ENCODE results near the gene UTS2R.
A peak's percentile ranks its signal among the peaks of the same experiment; 100 is the strongest.
"Not testable (repeated sequence)": the region's sequence is repeated elsewhere in the genome, so short reads cannot be mapped to it uniquely, and the experiment has no call there.

Gene UTS2R

DNA sequence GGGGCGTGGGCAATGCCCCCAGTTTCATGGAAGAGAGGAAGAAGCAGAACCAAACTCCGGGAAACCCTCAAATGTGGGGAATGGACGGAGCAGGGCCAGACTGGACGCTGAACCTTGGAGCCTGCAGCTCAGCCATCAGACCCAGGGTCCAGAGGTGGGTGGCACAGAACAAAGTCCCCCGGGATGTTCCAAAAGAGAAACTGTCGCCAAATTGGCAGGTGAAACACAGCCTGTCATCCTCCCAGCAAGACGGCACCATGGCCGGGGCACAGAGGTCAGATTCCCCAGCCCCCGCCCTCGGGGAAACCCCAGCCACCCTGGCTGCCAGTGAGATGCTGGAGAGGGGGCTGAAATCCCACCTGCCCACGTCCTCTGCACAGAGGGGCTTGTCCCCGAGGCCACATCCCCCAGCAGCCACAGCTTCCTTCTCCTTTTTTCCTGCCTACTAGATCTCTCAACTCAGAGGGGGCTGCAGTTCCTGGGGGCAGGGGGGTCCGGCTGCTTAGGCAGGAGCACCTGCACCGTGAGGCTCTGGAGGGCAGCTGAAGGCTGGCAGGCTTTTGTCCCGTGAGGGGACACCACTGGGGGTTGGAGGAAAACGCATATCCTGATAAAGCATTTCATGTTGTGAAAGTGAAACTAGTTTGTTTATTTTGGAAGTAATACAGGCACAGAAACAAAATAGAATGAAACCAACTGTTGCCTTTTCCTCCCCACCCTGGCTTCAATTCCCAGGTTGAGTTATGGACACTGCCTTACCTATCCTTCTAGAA is 36.8 kb upstream of the UTS2R start:
- no peak for DNase-seq

DNA sequence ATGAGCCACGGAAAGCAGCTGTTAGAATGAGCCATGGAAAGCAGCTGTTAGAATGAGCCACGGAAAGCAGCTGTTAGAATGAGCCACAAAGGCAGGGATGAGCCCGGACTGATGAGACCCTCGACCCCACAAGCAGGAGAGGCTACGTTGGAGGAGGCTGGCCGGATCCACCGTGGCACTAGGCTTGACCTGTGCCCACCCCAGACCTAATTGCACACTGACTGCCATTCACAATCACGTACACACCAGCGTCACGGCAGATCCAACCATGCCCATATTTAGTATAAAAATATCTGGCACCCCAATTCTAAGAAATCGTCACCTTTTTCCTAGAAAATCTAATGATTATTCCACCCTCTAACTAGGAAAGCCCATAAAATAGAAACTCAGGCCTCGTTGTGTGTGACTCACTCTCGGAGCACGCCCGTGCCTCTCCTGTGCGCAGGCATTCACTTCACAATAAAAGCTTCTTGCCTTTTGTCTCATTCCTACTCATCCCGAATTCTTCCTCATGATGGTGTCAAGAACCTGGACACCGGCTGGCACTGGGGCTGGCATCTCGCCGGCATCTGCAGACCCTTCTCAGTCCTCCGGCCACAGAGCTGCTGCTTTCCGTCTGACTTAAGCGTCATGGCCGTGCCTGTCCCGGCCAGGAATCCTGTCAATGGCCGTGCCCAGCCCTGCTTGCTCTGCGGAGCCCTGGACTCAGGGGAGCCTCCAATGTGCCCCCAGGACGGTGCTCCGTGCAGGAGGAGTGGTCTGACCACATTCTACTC is 32.5 kb upstream of the UTS2R start:
- DNase-seq: peak; percentile 76

DNA sequence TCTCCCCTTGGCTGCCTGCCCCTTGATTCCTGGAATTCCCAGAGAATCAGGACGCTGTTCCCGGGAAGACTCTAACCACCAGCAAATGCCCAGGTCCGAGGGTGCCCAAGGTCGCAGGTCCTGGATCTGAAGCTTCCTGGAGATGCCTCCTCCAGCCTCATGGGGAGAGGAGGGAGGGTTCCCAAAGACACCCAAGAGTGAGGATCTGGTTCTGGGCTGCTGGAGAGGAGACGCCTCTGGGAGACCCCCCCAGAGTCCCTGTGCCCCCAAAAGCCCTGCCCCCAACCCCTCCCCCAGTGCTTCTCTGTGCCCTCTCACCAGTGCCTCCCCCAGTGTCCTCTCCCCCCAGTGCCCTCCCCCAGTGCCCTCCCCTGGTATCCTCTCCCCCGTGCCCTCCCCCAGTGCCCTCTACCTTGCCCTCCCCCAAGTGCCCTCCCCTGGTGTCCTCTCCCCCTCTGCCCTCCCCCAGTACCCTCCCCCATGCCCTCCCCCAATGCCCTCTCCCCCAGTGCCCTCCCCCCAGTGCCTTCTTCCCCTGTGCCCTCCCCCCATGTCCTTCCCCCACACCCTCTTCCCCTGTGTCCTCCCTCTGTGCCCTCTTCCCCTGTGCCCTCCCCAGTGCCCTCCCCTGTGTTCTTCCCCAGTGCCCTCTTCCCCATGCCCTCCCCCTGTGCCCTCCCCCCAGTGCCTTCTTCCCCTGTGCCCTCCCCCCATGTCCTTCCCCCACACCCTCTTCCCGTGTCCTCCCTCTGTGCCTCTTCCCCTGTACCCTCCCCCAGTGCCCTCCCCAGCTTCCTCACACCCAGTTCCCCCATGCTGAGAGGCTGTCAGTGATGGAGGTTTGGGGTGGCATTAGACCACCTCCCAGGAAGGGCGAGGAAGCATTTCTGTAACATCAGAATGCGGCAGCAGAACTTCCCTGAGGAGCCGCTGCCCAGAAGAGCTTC is 31.7 kb upstream of the UTS2R start:
- no peak for DNase-seq

DNA sequence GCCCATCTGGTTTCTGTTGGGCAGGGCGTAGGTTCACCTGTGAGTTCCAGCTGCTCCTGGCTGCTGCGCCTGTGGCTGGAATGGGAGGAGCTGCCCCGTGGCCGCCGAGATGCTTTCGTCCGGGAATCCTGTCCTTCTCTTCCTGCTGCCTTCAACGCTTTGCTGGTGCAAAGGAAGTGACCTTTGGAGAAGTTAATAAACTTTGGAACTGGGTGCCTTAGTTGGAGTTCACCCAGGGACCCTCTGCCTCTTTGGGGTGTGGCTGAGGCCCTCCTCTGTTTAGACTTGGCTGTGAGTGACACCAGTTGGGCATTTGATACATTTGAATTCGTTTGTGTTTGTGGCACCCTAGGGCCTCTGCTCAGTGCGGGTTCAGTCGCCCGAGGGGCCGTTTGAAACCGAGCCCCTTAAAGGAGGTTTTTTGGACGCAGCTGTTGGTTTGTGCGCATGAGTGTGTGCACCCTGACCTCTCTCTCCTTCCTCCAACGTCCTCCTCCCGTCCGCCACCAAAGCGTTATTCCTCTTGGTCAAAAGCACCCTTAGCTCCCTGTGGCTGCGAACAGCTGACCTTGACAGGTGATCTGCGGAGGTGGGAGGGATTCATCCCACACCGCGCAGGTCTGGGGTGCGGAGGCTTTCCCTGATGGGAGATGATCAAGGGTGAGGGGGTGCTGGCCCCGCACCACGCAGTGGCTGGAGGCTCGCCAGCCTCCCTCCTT is 29.0 kb upstream of the UTS2R start:
- DNase-seq: no peak

DNA sequence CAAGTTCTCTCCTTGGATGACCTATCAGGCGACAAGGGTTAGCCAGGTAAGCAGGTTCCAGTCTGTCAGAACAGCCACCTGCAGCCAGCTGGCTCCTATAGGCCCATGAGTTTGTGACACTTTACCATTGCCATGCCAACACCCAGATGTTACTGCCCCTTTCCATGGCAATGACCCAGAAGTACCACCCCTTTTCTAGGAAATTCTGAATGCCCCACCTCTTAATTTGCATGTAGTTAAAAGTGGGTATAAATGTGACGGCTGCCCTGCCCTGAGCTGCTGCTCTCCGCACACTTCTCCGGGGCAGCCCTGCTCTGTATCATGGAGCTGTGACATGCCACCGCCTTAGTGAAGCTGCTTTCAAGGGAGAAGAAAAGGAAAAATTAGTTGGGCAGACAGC is 28.0 kb upstream of the UTS2R start:
- no peak for DNase-seq

DNA sequence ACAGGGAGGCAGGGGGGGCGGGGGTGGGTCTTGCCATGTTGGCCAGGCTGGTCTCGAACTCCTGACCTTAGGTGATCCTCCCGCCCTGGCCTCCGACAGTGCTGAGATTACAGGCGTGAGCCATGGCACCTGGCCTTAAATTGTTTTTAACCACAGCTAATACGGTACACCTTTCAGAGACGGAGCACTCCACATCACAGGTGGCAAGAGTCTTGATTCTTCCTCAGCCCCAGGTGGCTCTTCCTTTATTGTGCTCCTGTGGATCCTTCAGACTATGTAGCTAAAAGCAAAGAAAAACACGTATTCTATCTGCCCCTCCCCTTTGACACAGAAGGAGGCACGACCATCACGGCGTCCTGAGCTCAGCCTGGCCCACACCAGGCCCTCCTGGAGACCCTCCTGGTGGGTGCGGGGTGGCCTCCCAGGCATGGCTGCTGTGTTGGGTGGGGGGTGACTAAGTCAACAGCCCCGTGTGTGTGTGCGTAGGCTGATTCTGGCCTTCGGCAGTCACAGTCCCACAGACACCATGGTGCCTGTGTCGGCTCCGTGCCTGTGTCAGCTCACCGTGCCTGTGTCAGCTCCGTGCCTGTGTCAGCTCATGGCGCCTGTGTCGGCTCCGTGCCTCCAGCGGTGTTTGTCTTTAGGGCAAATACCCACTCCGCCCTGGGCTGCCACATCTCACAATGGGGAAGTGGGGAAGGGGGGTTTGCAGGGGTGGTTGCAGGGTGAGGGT is 27.2 kb upstream of the UTS2R start:
- DNase-seq: no peak

DNA sequence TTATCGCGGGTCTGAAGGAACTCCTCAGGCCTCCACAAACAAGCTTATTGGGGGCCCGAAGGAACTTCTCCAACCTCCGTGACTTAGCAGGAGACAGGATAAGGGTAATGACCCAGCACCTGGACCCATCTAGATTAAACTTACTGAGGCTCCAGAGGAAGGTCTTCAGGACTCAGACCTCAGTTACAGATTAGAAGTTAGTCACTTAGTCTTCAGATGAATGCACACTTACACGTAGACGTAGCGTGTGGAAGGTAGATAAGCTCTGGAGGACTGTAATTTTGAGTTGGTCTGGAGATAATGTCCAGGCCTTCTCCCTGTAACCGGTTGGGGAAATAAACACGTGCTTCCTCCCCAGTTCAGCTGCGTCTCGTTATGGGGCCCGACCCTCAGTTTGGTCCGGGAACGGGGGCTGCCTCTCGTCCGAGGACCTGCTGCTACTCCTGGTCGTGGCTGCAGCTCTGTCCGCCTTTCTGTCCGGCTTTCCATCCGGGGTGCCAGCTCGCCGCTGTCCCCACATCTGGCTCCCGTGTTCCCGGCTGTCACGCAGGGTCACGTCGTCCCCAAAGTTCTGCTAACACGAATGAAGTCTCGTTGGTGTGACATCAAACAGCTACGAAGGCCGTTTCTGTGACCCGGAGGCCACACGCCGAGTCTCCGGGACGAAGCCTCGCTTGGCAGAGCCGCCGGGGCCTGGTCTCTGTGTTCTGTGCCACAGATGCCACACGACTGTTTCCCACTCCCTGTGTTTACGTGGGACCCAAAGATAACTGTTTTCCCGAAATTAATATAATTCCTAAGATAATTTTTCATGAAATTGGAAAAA is 26.2 kb upstream of the UTS2R start:
- DNase-seq: no peak

DNA sequence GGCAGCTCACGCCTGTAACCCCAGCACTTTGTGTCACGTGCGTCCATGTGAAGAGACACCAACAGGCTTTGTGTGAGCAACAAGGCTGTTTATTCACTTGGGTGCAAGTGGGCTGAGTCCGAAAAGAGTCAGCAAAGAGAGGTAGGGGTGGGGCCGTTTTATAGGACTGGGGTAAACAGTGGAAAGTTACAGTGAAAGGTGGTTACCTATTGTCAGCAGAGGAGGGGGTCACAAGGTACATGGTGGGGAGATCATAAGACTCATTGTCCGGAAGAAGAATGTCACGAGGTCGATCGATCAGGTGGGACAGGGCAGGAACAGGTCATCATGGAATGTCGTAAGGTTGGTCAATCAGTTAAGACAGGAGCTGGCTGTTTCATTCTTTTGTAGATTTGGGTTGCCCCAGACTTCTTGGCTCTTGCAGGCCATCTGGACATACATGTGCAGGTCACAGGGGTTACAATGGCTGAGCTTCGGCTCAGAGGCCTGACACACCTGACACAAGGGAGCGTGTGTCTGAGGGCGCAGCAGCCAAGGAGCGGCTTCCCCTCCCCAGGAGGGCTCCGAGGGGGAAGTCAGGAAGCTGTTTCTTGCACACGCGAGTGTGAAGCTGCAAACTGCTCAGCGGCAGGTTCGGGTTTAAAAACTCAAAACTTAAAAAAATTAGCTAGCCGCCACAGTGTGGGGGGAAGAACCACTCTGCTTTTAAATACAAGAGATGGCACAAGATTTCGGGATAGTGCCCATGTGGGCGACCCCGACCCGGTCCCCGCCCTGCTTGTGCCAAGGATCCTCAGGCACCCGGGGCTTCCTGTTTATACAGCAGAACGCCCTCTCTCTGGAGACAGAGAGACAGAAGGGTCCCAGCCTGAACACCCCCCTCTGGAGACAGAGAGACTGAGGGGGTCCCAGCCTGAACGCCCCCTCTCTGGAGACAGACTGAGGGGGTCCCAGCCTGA is 24.9 kb upstream of the UTS2R start:
- no peak for DNase-seq

DNA sequence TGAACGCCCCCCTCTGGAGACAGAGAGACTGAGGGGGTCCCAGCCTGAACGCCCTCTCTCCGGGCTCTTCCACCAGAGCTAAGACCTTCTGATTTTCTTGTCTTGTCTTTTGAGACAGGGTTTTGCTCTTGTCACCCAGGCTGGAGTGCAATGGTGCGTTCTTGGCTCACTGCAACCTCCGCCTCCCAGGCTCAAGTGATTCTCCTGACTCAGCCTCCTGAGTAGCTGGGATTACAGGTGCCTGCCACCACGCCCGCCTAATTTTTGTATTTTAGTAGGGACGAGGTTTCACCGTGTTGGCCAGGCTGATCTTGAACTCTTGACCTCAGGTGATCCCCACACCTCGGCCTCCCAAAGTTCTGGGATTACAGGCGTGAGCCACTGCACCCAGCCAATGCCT is 23.6 kb upstream of the UTS2R start:
- DNase-seq: not testable (repeated sequence)

DNA sequence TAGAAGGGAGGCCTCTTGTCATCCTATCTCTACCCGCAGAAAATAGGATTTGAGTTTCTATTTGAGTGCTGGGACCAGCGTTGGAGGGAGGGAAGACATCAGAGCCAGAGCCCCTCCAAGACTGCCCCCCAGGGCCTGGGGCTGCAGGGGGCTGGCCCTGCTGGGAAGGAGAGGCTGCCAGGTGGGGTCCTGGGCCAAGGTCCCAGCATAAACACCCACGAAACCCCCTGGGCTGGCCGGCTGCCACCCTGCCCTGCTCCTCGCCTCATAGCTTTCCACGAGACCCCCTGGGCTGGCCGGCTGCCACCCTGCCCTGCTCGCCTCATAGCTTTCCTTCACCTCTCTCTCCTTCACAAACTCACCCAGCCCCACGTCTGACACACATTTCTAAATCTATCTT is 23.1 kb upstream of the UTS2R start:
- no peak for DNase-seq

DNA sequence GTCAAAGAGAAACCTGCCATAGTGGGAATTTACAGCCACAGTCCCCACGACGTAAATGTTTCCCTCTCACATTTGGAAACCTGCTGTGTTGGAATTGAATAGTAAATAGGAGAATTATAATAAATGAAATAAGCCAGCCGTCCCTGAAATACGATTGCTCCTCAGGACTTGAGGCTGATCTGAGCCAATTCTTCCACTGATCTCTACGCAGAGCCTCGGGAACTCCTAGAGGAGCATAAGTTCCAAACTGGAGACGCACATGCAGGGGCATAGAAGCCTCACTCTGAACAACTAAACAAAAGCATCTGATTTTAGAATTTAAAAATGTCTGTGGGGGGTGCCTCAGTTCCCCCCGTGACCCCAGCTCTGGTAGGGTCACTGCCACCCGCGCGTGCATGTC is 22.7 kb upstream of the UTS2R start:
- DNase-seq: no peak

DNA sequence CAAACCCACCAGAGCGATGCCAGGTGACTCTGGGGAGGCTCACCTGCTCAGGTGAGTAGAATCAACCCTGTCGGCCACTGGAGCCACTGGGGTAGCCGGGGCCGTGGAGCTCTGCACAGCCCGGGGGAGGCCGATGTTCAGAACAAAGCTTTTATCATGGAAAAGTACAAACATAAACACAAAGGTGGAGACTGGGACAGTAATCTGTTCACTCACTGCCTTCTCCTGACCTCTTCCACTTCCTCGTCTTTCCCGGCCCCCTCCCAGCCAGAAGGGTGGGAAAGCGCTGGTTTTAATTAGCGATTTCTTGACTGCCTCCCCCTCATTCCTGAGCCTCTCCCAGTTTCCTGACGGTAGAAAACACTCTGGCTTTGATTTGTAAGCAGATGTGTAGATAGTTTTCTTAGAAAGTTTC is 22.3 kb upstream of the UTS2R start:
- peak; percentile 18 for DNase-seq

DNA sequence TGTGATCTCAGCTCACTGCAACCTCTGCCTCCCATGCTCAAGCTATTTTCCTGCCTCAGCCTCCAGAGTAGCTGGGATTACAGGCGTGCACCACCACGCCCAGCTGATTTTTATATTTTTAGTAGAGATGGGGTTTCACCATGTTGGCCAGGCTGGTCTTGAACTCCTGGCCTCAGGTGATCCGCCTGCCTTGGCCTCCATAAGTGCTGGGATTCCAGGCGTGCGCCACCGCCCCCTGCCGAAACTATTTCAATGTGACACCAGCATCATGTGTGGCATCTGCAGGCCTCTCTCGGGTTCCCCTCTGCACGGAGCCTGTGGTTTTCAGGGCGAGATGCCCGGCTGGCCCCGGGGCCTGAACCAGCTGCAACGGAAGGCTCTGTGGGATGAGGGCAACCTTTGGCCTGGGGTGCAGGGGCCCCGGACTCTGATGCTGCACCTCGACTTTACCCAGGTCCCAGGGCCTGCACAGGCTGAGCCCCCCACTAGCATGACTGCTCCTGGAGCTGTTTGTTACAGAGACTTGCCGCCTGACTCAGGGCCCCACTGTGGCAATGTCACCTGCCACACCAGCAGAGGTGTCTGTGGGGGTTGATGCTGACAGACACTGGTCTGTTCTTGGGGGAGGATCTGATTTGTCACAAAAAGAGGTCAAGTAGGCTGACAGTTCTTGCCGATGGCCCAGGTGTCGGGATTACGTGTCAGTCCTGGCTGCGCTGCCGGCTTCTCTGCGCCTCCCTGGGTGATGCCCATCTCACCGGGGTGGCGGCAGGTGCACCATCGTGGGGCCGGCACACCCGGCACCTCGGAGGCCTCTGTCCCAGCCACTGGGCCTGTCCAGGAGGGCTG is 21.2 kb upstream of the UTS2R start:
- DNase-seq: no peak

DNA sequence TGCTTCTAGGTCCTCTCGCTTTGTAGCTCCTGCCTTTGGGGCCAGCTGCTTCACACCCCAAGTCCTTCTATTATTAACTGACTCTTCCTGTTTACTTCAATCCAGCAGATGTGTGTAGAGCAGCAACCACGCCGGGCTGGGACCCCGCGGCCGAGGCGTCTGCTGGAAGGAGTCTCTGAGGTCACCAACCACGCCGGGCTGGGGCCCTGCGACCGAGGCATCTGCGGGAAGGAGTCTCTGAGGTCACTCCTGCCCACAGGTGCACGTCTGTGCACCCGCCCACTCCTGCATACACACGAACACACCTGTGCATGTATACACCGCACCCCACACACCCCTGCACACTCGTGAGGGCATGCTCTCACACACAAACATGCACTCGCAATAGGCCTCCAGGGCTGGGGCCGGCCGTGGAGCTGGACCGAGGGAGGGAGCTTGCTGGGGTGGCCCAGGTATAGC is 20.3 kb upstream of the UTS2R start:
- no peak for DNase-seq

DNA sequence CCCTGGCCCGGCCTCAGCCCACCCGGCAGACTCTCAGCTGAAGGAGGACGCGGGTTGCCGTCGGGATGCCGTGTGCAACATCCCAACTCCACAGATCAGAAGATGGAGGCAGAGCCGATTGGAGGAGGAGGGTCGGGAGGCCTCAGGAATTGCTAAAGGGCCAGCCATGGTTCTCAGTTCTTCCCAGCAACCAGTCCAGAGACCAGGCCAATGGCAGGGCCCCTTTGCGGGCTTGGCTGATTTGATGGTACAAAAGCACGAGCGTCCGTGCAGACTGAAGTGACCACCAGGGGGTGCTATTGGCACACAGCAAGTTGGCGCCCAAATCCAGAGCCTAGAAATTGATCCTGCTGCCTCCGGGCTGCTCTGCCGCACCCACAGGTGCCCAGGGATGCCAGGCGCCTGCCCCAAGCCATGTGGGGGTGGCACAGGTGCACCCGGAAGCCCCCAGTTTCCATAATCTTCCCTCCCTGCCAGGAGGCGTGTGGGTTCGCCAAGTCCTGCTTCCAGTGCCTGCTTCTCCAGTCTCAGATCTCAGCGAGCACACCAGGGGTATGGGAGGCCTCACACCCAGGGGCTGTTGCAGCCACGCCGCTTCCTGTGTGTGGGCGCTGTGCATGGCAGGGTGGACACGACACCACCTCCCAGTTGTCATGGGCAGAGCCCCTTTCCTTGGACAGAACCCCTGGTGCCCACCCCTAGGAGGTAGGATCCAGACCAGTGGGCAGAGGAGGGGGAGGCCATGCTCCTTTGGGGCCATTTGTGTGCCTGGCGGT is 19.7 kb upstream of the UTS2R start:
- DNase-seq: peak; percentile 57

DNA sequence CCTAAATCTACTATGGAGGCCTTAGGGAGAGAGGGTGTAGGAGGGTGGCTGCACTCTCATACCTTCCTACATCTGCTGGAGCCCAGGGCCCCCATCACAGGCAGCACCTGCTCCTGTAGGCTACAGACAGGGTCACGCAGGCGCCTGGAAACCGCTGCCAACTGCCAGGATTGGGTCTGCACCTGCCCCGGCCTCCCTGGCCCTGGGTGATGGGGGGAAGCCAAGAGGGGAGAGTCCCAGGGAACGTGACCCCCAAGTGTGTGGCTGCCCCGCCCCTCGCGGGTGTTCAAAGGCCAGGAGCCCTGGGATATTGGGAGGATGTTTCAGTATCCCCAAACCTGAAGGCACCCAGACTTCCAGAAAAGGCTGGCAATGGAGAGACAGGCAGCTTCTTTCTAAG is 18.1 kb upstream of the UTS2R start:
- no peak for DNase-seq

DNA sequence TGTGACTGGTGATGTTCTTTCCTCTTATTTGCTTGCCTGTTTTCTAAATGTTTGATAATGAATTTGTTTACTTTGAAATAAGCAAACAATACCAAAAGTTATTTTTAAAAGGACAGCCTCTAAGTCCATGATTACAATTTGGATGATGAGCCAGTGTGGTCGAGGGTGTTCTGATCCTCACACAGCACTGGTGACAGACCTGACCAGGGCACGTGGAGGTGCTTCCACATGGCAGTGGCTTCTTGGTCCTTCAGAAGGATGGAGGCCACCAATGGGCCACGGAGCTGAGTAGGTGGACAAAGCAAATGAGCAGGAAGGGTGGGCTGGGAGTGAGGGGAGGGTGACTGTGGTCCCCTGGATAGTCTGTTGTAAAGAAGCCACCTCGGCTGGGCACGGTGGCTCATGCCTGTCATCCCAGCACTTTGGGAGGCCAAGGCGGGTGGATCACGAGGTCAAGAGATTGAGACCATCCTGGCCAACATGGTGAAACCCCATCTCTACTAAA is 16.7 kb upstream of the UTS2R start:
- DNase-seq: no peak
